AG09309 (cell line): ENCODE results near the gene CACYBP.
A peak's percentile ranks its signal among the peaks of the same experiment; 100 is the strongest.

Experiments used
- DNase-seq: peaks from one replicate; pipeline ENCODE4 v3.0.0-alpha.2; 2010; ENCODE audit warnings: low read depth
- H3K4me3 ChIP-seq: 2 replicates; pipeline ENCODE4 v1.5.1; 2011; ENCODE audit warnings: mild to moderate bottlenecking, low read depth, low read length, moderate library complexity; ENCODE audit not compliant: control insufficient read depth
- TF ChIP-seq, protein P1 (sequence below): IDR thresholded peaks from 2 replicates; pipeline ENCODE4 v1.5.1; 2011; ENCODE audit warnings: mild to moderate bottlenecking, low read depth, low read length, inconsistent platforms; ENCODE audit not compliant: insufficient read depth, control insufficient read depth; ENCODE audit errors: missing control alignments

Gene CACYBP

GRCh38 chr1:174996476-174996875 lies 3.3 kb upstream of the CACYBP start:
- TF ChIP-seq, protein P1, sequence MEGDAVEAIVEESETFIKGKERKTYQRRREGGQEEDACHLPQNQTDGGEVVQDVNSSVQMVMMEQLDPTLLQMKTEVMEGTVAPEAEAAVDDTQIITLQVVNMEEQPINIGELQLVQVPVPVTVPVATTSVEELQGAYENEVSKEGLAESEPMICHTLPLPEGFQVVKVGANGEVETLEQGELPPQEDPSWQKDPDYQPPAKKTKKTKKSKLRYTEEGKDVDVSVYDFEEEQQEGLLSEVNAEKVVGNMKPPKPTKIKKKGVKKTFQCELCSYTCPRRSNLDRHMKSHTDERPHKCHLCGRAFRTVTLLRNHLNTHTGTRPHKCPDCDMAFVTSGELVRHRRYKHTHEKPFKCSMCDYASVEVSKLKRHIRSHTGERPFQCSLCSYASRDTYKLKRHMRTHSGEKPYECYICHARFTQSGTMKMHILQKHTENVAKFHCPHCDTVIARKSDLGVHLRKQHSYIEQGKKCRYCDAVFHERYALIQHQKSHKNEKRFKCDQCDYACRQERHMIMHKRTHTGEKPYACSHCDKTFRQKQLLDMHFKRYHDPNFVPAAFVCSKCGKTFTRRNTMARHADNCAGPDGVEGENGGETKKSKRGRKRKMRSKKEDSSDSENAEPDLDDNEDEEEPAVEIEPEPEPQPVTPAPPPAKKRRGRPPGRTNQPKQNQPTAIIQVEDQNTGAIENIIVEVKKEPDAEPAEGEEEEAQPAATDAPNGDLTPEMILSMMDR: no peak
- DNase-seq: no peak
- H3K4me3 ChIP-seq: no peak overlapping the region

DNA sequence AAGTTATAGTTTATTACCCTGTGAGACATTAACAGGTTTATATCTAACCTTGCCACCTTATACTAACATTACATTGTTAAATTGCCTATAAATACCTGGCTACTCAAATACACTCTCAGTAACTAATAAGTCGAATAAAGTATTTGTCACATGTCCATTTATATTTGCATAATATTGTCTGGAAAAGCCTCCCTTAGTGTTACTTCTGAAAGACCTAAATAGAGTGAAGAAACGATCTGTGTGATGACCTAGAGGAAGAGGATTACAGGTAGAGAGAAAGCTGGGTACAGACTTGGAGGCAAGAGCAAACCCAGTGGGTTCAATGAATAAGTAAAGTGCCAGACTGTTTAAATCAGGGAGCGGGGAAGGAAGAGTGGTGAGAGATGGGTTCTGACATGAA lies 2.7 kb upstream of the CACYBP start:
- no peak for DNase-seq
- TF ChIP-seq, protein P1: no peak
- no peak overlapping the region for H3K4me3 ChIP-seq

DNA sequence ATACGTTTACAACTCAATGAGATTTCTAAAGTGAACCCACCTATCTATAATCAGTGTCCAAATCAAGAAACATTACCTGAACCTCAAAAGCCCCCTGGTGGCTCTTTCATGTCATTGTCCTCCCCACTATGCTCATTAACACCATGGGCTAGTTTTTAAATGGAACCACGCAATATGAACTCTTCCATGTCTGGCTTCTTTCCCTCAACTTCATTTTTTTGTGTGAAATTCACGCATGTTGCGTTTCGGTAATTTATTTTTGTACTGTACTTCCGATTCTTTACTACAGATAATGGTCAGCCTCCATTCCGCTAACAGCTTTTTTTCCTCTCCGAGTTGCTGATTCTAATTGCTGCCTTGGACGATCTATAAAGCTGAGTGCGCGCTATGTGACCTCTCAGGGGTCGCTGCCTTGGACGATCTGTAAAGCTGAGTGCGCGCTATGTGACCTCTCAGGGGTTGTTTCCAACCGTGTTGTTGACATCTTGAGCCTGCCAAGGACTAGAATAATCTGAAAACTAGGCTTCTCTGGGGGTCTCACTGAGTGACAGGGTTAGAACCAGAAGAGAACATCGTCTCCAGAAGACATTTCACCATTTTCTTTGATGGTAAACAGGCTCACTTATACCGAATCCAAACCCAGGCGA lies 1.1 kb upstream of the CACYBP start:
- H3K4me3 ChIP-seq: peak overlapping the region; percentile 56
- TF ChIP-seq, protein P1: peak; percentile 71
- no peak for DNase-seq

- TF ChIP-seq, protein P1: no peak
- DNase-seq: peak; percentile 99
- H3K4me3 ChIP-seq: peak overlapping the region; percentile 56
Observed at GRCh38 chr1:174999216-174999935, 371 bp upstream of the CACYBP start.

GRCh38 chr1:175000697-175001187 lies 995 bp downstream of the CACYBP start:
- DNase-seq: no peak
- TF ChIP-seq, protein P1: no peak
- peak overlapping the region; percentile 96 for H3K4me3 ChIP-seq

DNA sequence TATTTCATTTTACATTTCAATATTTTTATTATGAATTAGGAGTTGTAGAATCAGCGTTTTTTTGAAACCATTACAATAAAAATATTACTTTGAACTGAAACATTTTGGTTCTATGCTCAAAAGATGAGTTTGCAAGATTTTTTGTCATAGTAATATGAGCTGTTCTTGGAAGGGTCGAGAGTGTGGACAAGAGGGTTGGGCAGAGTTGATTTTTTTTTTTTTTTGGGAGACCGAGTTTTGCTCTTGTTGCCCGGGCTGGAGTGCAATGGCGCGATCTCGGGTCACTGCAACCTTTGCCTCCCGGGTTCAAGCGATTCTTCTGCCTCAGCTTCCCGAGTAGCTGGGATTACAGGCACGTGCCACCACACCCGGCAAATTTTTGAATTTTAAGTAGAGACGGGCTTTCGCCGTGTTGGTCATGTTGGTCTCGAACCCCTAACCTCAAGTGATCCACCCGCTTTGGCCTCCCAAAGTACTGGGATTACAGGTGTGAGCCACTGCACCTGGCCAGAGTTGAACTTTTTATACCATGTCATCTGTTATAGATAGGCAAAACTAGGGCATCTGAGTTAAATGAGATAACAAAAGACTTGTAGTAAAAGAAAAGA lies 3.3 kb downstream of the CACYBP start:
- H3K4me3 ChIP-seq: no peak overlapping the region
- TF ChIP-seq, protein P1: no peak
- DNase-seq: no peak
